ENCODE data around the gene LINC00237. TPM values are rescaled to one million over a fixed set of nuclear protein-coding genes. Genes with fewer than 3 reads are reported as not detected.

LINC00237 gene
- total RNA-seq, 3 donors from 2014 or later (not counting 1 experiment from before 2014, with no cell fraction given) = not detected

DNA sequence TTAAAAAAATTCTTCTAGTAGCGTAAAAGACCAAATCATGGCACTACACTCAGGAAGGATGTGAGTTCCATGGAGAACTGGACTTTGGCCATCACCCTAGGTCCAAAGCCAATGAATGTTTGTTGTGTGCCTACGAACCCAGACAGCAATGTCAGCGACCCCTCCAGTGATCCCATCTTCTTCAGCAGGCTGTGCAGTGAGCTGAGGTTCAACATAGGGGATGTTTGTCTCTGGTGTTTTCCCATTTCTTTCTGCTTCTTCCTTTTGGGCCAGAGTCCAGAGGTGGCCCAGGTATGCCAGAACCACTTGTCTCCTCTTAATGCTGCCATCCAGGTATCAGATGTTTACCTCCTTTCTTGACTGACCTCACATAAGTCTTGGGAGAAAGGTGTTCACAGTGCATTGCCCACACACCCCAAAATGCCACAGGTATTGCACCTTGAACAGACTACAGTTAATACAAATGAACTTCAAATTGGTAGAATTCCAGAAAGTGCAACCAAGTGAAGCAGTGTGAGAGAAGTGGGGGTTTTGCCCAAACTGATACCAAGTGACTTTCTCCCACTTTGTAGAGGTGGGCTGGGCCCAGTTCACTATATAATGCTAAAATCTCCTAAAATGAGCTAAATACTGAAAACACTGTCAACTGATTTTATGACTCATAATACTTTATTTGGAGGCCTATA is 33.9 kb upstream of the LINC00237 start:
- ATAC-seq = no peak
- WGBS (ENCODE audit: insufficient coverage) = 86% methylated on average over 3 of the region's 3 CpGs
- H3K27ac ChIP-seq (ENCODE audit: low read length) = no peak overlapping the region
- H3K4me1 ChIP-seq (ENCODE audit: control insufficient read depth, insufficient read depth, low read length) = no peaks in the 10 kb centered on the region
- no peaks in the 10 kb centered on the region for H3K27me3 ChIP-seq (ENCODE audit: control insufficient read depth, insufficient read depth, low read length)
- H3K27me3 Mint-ChIP-seq (ENCODE audit: low read depth in 2 of 2) = no peaks in the 10 kb centered on the region
- intact Hi-C loops (cut with micrococcal nuclease) = no loop called here
- peaks cover 11% of the 10 kb centered on the region for H3K36me3 ChIP-seq (ENCODE audit: control insufficient read depth, insufficient read depth, low read length)
- H3K4me3 Mint-ChIP-seq = no peak overlapping the region
- no peak overlapping the region for H3K4me3 ChIP-seq (ENCODE audit: low read length)
- H3K36me3 Mint-ChIP-seq = peaks cover 13% of the 10 kb centered on the region
- H3K9me3 Mint-ChIP-seq = no peaks in the 10 kb centered on the region
- H3K9me3 ChIP-seq (ENCODE audit: control insufficient read depth, insufficient read depth, low read length) = no peaks in the 10 kb centered on the region
- H3K4me1 Mint-ChIP-seq = no peaks in the 10 kb centered on the region
- TF ChIP-seq, protein P1, sequence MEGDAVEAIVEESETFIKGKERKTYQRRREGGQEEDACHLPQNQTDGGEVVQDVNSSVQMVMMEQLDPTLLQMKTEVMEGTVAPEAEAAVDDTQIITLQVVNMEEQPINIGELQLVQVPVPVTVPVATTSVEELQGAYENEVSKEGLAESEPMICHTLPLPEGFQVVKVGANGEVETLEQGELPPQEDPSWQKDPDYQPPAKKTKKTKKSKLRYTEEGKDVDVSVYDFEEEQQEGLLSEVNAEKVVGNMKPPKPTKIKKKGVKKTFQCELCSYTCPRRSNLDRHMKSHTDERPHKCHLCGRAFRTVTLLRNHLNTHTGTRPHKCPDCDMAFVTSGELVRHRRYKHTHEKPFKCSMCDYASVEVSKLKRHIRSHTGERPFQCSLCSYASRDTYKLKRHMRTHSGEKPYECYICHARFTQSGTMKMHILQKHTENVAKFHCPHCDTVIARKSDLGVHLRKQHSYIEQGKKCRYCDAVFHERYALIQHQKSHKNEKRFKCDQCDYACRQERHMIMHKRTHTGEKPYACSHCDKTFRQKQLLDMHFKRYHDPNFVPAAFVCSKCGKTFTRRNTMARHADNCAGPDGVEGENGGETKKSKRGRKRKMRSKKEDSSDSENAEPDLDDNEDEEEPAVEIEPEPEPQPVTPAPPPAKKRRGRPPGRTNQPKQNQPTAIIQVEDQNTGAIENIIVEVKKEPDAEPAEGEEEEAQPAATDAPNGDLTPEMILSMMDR (IDR thresholded peaks at IDR 0.05) = no peak
- DNase-seq = no peak
- H3K27ac Mint-ChIP-seq = no peak overlapping the region

DNA sequence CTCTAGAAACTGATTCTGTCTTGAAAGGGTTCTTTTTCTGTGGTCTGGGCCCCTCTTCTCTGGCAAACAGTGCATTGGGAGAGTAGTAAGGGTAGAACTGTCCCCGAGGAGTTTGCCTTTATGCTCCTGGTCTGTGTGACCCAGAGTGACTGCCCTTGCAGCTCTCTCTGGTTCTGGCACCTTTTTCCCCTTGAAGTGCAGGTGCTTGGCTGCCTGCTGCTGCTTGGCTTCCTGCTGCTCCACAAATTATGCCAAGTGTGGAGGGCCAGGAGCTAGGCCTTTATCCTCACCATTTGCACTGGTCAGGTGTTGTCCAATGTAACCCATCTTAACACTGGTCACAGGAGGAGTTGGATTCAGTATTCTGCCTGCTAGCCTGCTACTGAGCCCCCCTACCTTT is 30.9 kb upstream of the LINC00237 start:
- Histone ChIP-seq H3K27me3 (ENCODE audit: control insufficient read depth, insufficient read depth, low read length) (no peaks in the 10 kb centered on the region), H3K9me3 (ENCODE audit: control insufficient read depth, insufficient read depth, low read length) (no peaks in the 10 kb centered on the region), H3K27ac (ENCODE audit: low read length) (no peak overlapping the region), H3K36me3 (ENCODE audit: control insufficient read depth, insufficient read depth, low read length) (peaks cover 13% of the 10 kb centered on the region), H3K4me1 (ENCODE audit: control insufficient read depth, insufficient read depth, low read length) (no peaks in the 10 kb centered on the region), H3K4me3 (ENCODE audit: low read length) (no peak overlapping the region)
- no peak for DNase-seq
- no peak for ATAC-seq
- TF ChIP-seq, protein P1 (IDR thresholded peaks at IDR 0.05) = no peak
- WGBS (ENCODE audit: insufficient coverage) = 92% methylated on average over 1 of the region's 1 CpG
- intact Hi-C loops (cut with micrococcal nuclease) = no loop called here
- Mint-ChIP-seq H3K4me3 (no peak overlapping the region), H3K36me3 (peaks cover 13% of the 10 kb centered on the region), H3K4me1 (no peaks in the 10 kb centered on the region), H3K27me3 (ENCODE audit: low read depth in 2 of 2) (no peaks in the 10 kb centered on the region), H3K27ac (no peak overlapping the region), H3K9me3 (no peaks in the 10 kb centered on the region)

DNA sequence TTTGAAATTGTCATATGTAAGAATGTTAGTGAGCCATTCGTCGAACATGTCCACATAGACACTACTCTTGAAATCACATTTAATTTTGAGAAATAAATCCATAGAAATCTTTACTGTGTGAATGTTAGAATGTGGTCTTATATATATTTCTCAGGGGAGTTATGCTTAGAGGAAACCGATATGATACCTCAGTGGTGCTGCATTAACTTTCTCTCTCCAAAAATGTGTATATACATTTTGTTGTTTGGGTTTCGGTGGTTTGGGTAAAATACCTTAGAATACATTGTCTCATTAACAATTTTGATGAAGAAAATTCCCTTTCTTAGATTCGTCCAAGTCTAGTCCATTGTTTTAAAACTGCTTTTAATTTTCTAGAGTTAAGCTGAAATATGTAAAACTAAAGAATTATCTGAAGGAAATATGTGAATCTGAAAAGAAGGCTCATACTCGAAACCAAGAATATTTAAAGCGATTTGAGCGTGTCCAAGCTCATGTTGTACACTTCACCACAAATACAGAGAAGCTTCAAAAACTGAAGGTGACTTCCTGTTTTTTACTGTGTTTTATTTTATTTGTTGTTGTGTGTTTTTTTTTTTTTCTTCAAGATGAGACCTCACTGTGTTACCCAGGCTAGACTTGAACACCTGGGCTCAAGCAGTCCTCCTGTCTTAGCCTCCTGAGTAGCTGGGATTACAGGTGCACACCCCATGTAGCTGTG is 30.0 kb upstream of the LINC00237 start:
- no peaks in the 10 kb centered on the region for H3K9me3 ChIP-seq (ENCODE audit: control insufficient read depth, insufficient read depth, low read length)
- TF ChIP-seq, protein P1 (IDR thresholded peaks at IDR 0.05) = no peak
- Mint-ChIP-seq H3K4me3 (no peak overlapping the region), H3K4me1 (no peaks in the 10 kb centered on the region), H3K27me3 (ENCODE audit: low read depth in 2 of 2) (no peaks in the 10 kb centered on the region), H3K9me3 (no peaks in the 10 kb centered on the region), H3K27ac (no peak overlapping the region), H3K36me3 (peaks cover 13% of the 10 kb centered on the region)
- H3K27ac ChIP-seq (ENCODE audit: low read length) = no peak overlapping the region
- H3K27me3 ChIP-seq (ENCODE audit: control insufficient read depth, insufficient read depth, low read length) = no peaks in the 10 kb centered on the region
- DNase-seq (no peak), ATAC-seq (no peak)
- 100% methylated on average over 1 of the region's 8 CpGs for WGBS (ENCODE audit: insufficient coverage)
- intact Hi-C loops (cut with micrococcal nuclease) = no loop called here
- no peaks in the 10 kb centered on the region for H3K4me1 ChIP-seq (ENCODE audit: control insufficient read depth, insufficient read depth, low read length)
- H3K4me3 ChIP-seq (ENCODE audit: low read length) = no peak overlapping the region
- H3K36me3 ChIP-seq (ENCODE audit: control insufficient read depth, insufficient read depth, low read length) = peaks cover 16% of the 10 kb centered on the region
